H9 (cell line): Measurements from ENCODE around the gene ARHGAP25. TPM values are rescaled to one million over a fixed set of nuclear protein-coding genes. Genes with fewer than 3 reads are reported as not detected.

Experiments used
- DNase-seq: peaks from one replicate; pipeline ENCODE4 v3.0.0-alpha.2; 2017
- H2AFZ ChIP-seq: one replicate; pipeline ENCODE4 v1.6.1; 2013; ENCODE audit warnings: mild to moderate bottlenecking, low read length, control low read depth, moderate library complexity
- H2AK5ac ChIP-seq: 2 replicates; pipeline ENCODE4 v1.6.1; 2013; ENCODE audit warnings: low read length, control low read depth, mixed read lengths; ENCODE audit not compliant: insufficient read length
- H2BK120ac ChIP-seq: one replicate; pipeline ENCODE4 v1.6.1; 2013; ENCODE audit warnings: low read depth, mild to moderate bottlenecking, low read length, control low read depth, inconsistent platforms; ENCODE audit not compliant: poor library complexity, severe bottlenecking
- H2BK12ac ChIP-seq: 2 replicates; pipeline ENCODE4 v1.6.1; 2013; ENCODE audit warnings: low read length, control low read depth, mixed read lengths, low read depth; ENCODE audit not compliant: insufficient read length
- H2BK15ac ChIP-seq: 2 replicates; pipeline ENCODE4 v1.6.1; 2013; ENCODE audit warnings: low read depth, low read length, control low read depth
- H2BK20ac ChIP-seq: one replicate; pipeline ENCODE4 v1.6.1; 2013; ENCODE audit warnings: low read depth, mild to moderate bottlenecking, low read length, control low read depth, inconsistent platforms; ENCODE audit not compliant: poor library complexity, severe bottlenecking
- H2BK5ac ChIP-seq: 2 replicates; pipeline ENCODE4 v1.6.1; 2013; ENCODE audit warnings: low read length, control low read depth, mixed read lengths; ENCODE audit not compliant: insufficient read length
- H3K14ac ChIP-seq: 2 replicates; pipeline ENCODE4 v1.6.1; 2013; ENCODE audit warnings: low read length, control low read depth; ENCODE audit not compliant: insufficient read depth
- H3K18ac ChIP-seq: 2 replicates; pipeline ENCODE4 v1.6.1; 2013; ENCODE audit warnings: low read depth, mild to moderate bottlenecking, mixed read lengths, low read length, control low read depth; ENCODE audit not compliant: insufficient read length
- H3K23ac ChIP-seq: 2 replicates; pipeline ENCODE4 v1.6.1; 2013; ENCODE audit warnings: low read length, control low read depth, mixed read lengths, low read depth; ENCODE audit not compliant: insufficient read length
- H3K23me2 ChIP-seq: 2 replicates; pipeline ENCODE4 v1.6.1; 2013; ENCODE audit warnings: low read depth, mild to moderate bottlenecking, mixed read lengths, low read length, control low read depth; ENCODE audit not compliant: insufficient read length, poor library complexity, severe bottlenecking
- H3K27ac ChIP-seq: 2 replicates; pipeline ENCODE4 v1.5.1; 2013; ENCODE audit warnings: low read length, control low read depth, mixed read lengths, low read depth; ENCODE audit not compliant: insufficient read length
- H3K27me3 ChIP-seq: 2 replicates; pipeline ENCODE4 v1.6.1; 2013; ENCODE audit warnings: low read length, control low read depth, inconsistent platforms; ENCODE audit not compliant: insufficient read depth
- H3K4ac ChIP-seq: 2 replicates; pipeline ENCODE4 v1.6.1; 2013; ENCODE audit warnings: low read depth, mild to moderate bottlenecking, control low read depth, inconsistent platforms, low read length, moderate library complexity
- H3K4me1 ChIP-seq: 2 replicates; pipeline ENCODE4 v1.6.1; 2013; ENCODE audit warnings: low read length, control low read depth, inconsistent platforms; ENCODE audit not compliant: insufficient read depth
- H3K4me2 ChIP-seq: 2 replicates; pipeline ENCODE4 v1.6.1; 2013; ENCODE audit warnings: low read length, control low read depth, mixed read lengths; ENCODE audit not compliant: insufficient read length, insufficient read depth
- H3K56ac ChIP-seq: 2 replicates; pipeline ENCODE4 v1.6.1; 2013; ENCODE audit warnings: low read depth, mild to moderate bottlenecking, mixed read lengths, low read length, control low read depth; ENCODE audit not compliant: insufficient read length
- H3K79me1 ChIP-seq: 2 replicates; pipeline ENCODE4 v1.6.1; 2013; ENCODE audit warnings: low read depth, mild to moderate bottlenecking, moderate library complexity, low read length, control low read depth, inconsistent platforms; ENCODE audit not compliant: insufficient read depth, poor library complexity, severe bottlenecking
- H3K79me2 ChIP-seq: 2 replicates; pipeline ENCODE4 v1.6.1; 2013; ENCODE audit warnings: low read length, control low read depth, inconsistent platforms; ENCODE audit not compliant: insufficient read depth
- H3K9ac ChIP-seq: 2 replicates; pipeline ENCODE4 v1.6.1; 2013; ENCODE audit warnings: low read length, control low read depth, mixed read lengths; ENCODE audit not compliant: insufficient read length; ENCODE audit errors: extremely low read depth
- H3K9me3 ChIP-seq: one replicate; pipeline ENCODE4 v1.6.1; 2013; ENCODE audit warnings: low read depth, low read length, inconsistent platforms; ENCODE audit not compliant: control insufficient read depth
- H3T11ph ChIP-seq: one replicate; pipeline ENCODE4 v1.6.1; 2013; ENCODE audit warnings: mild to moderate bottlenecking, low read length, control low read depth, inconsistent platforms
- H4K20me1 ChIP-seq: one replicate; pipeline ENCODE4 v1.6.1; 2013; ENCODE audit not compliant: control insufficient read depth, insufficient read length, insufficient read depth
- H4K5ac ChIP-seq: 2 replicates; pipeline ENCODE4 v1.6.1; 2013; ENCODE audit warnings: low read depth, mild to moderate bottlenecking, mixed read lengths, low read length, control low read depth; ENCODE audit not compliant: insufficient read length
- H4K8ac ChIP-seq: replicated peaks from 2 replicates; pipeline ENCODE4 v1.6.1; 2013; ENCODE audit warnings: low read length, control low read depth, mixed read lengths, low read depth; ENCODE audit not compliant: insufficient read length
- H4K91ac ChIP-seq: 2 replicates; pipeline ENCODE4 v1.6.1; 2013; ENCODE audit warnings: low read depth, mild to moderate bottlenecking, moderate library complexity, mixed read lengths, low read length, control low read depth; ENCODE audit not compliant: insufficient read length
- H3K27ac Mint-ChIP-seq, 3 experiments: 2 replicates in 2 of 3; 3 replicates in 1 of 3; pipeline ENCODE4 v1.8.0; 2020 to 2021; ENCODE audit warnings: mixed read lengths in 3 of 3, mild to moderate bottlenecking in 1 of 3, moderate library complexity in 1 of 3
- H3K27me3 Mint-ChIP-seq: 2 replicates; pipeline ENCODE4 v1.8.0; 2021; ENCODE audit warnings: low read depth, mild to moderate bottlenecking, moderate library complexity, mixed read lengths
- H3K36me3 Mint-ChIP-seq, 3 experiments: 2 replicates in 2 of 3; 3 replicates in 1 of 3; pipeline ENCODE4 v1.8.0; 2020 to 2021; ENCODE audit warnings: low read depth in 3 of 3, mixed read lengths in 3 of 3; ENCODE audit not compliant: insufficient read depth in 1 of 3
- H3K4me1 Mint-ChIP-seq, 2 experiments: 2 replicates each; pipeline ENCODE4 v1.8.0; 2020; ENCODE audit warnings: mixed read lengths in 2 of 2
- H3K4me3 Mint-ChIP-seq, 2 experiments: 2 replicates in 1 of 2; 3 replicates in 1 of 2; pipeline ENCODE4 v1.8.0; 2020 to 2021; ENCODE audit warnings: mild to moderate bottlenecking in 2 of 2, mixed read lengths in 2 of 2, moderate library complexity in 1 of 2
- H3K9me3 Mint-ChIP-seq, 2 experiments: 2 replicates in 1 of 2; 3 replicates in 1 of 2; pipeline ENCODE4 v1.8.0; 2020; ENCODE audit warnings: mild to moderate bottlenecking in 2 of 2, mixed read lengths in 2 of 2, moderate library complexity in 1 of 2
- WGBS: extraction: QIAGEN DNeasy Blood & Tissue Kit; methylation state at CpG from one replicate; pipeline ENCODE4 v1.1.7; 2013; ENCODE audit warnings: missing lambda C conversion rate, low lambda C conversion rate, mixed read lengths; ENCODE audit not compliant: insufficient read length; ENCODE audit errors: extremely low coverage; 5-methylcytosine and 5-hydroxymethylcytosine counted together
- total RNA-seq: library from RNA; stranded (reverse); gene quantifications from 2 replicates; pipeline ENCODE4 v1.2.1, GENCODE V29; 2021
- TF ChIP-seq, protein P1 (sequence below): fragments of 200-600 bp; sonication (generic); conservative IDR thresholded peaks from 3 replicates; pipeline ENCODE4 v1.8.0; 2021; ENCODE audit warnings: antibody characterized with exemption, mild to moderate bottlenecking

ARHGAP25 gene
- total RNA-seq, 1 experiment from 2014 or later: 1.3 TPM

DNA sequence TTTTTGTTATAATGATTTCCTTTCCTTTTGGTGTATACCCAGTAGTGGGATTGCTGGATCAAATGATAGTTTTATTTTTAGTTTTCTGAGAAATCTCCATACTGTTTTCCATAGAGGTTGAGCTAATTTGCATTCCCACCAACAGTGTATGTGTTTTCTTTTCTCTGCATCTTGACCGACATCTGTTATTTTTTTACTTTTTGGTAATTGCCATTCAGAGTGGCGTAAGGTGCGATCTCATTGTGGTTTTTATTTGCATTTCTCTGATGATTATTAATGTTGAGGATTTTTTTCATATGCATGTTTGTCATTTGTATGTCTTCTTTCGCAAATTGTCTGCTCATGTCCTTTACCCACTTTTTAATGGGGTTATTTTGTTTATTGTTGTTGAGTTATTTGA is 58.1 kb downstream of the ARHGAP25 start:
- H3K79me1 ChIP-seq: no peaks in the 10 kb centered on the region
- no peaks in the 10 kb centered on the region for H3K9me3 Mint-ChIP-seq
- H2BK12ac ChIP-seq: no peak overlapping the region
- H3K4me1 Mint-ChIP-seq: no peaks in the 10 kb centered on the region
- H2BK15ac ChIP-seq: no peak overlapping the region
- no peak overlapping the region for H3K14ac ChIP-seq
- H3K79me2 ChIP-seq: no peaks in the 10 kb centered on the region
- no peak overlapping the region for H3K9ac ChIP-seq
- no peak overlapping the region for H2AK5ac ChIP-seq
- no peaks in the 10 kb centered on the region; the same call in 1 of the 2 replicates for H3K27me3 Mint-ChIP-seq
- no peaks in the 10 kb centered on the region for H3K36me3 Mint-ChIP-seq
- WGBS: no CpG with 5 or more reads among the region's 4 CpGs
- no peaks in the 10 kb centered on the region for H4K20me1 ChIP-seq
- H3K4me2 ChIP-seq: no peak overlapping the region
- H4K5ac ChIP-seq: no peak overlapping the region
- H2AFZ ChIP-seq: no peak overlapping the region
- H3K23me2 ChIP-seq: no peaks in the 10 kb centered on the region
- no peaks in the 10 kb centered on the region for H3K27me3 ChIP-seq
- H2BK5ac ChIP-seq: no peak overlapping the region
- no peaks in the 10 kb centered on the region for H3K4me1 ChIP-seq
- H4K91ac ChIP-seq: no peak overlapping the region
- DNase-seq: no peak
- H3K18ac ChIP-seq: no peak overlapping the region
- H2BK20ac ChIP-seq: no peak overlapping the region
- no peak overlapping the region for H3K27ac Mint-ChIP-seq
- H3K4me3 Mint-ChIP-seq: no peak overlapping the region
- no peak overlapping the region for H3K4ac ChIP-seq
- H3K23ac ChIP-seq: no peak overlapping the region
- H2BK120ac ChIP-seq: no peak overlapping the region
- H3K56ac ChIP-seq: no peak overlapping the region
- H4K8ac ChIP-seq: no peak overlapping the region
- no peak overlapping the region for H3K27ac ChIP-seq
- H3T11ph ChIP-seq: no peak overlapping the region
- TF ChIP-seq, protein P1, sequence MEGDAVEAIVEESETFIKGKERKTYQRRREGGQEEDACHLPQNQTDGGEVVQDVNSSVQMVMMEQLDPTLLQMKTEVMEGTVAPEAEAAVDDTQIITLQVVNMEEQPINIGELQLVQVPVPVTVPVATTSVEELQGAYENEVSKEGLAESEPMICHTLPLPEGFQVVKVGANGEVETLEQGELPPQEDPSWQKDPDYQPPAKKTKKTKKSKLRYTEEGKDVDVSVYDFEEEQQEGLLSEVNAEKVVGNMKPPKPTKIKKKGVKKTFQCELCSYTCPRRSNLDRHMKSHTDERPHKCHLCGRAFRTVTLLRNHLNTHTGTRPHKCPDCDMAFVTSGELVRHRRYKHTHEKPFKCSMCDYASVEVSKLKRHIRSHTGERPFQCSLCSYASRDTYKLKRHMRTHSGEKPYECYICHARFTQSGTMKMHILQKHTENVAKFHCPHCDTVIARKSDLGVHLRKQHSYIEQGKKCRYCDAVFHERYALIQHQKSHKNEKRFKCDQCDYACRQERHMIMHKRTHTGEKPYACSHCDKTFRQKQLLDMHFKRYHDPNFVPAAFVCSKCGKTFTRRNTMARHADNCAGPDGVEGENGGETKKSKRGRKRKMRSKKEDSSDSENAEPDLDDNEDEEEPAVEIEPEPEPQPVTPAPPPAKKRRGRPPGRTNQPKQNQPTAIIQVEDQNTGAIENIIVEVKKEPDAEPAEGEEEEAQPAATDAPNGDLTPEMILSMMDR: no peak
- H3K9me3 ChIP-seq: no peaks in the 10 kb centered on the region
